ENCODE results near the gene PHTF1.

PHTF1 gene

DNA sequence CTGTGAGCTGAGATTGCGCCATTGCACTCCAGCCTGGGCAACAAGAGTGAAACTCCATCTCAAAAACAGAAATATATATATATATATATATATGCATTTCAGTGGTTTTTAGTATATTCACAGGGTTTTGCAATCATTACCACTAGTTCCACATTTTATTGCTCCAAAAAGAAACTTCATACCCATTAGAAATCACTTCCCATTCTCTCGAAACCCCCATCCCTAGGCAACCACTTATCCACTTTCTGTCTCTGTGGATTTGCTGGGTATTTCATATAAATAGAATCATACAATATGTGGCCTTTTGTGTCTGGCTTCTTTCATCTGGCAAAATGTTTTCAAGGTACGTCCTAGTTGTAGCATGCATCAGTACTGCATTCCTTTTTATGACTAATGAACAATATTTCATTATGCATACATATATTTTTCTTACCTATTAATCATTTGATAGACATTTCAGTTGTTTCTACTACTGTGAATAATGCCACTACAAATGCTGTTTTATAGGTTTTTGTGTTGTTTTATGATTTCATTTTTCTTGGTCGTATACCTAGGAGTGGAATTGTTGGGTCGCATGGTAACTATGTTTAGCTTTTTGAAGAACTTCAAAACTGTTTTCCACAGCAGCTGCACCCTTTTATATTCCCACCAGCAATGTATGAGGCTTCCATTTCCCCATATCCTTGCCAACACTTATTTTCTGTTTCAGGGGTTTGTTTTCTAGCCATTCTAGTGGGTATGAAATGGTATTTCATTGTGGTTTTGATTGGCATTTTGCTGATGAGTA is 95.9 kb downstream of the PHTF1 start:
- Histone ChIP-seq H3K27me3 (ENCODE audit: control insufficient read depth, insufficient read depth, low read length) (no peaks in the 10 kb centered on the region), H3K27ac (ENCODE audit: low read depth, low read length) (no peak overlapping the region), H3K4me1 (ENCODE audit: control insufficient read depth, insufficient read depth, low read length) (no peaks in the 10 kb centered on the region)

DNA sequence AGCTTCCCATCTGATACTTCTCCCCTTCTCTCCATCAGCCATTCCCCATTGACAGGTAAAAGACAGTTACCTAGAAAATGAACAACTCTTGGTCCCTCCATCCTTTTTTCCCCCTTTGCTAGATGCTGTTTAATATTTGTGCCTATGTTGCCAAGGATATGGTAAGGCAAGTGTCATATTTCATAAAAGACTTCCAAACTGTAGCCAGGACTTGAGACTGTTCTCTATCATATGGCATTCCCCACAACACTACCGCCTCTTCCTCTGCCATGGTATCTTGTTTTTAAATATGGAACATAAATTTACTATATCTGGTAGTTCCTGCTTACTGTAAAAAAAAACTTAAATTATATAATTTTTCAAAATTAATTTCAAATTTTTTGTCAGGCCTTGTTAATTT is 97.2 kb downstream of the PHTF1 start:
- Histone ChIP-seq H3K4me1 (ENCODE audit: control insufficient read depth, insufficient read depth, low read length) (no peaks in the 10 kb centered on the region), H3K4me3 (ENCODE audit: low read depth, low read length) (no peak overlapping the region), H3K9ac (ENCODE audit: low read depth, low read length) (no peak overlapping the region), H3K27me3 (ENCODE audit: control insufficient read depth, insufficient read depth, low read length) (no peaks in the 10 kb centered on the region), H3K9me3 (ENCODE audit: control insufficient read depth, insufficient read depth, low read length) (no peaks in the 10 kb centered on the region), H3K36me3 (ENCODE audit: control insufficient read depth, insufficient read depth, low read length) (no peaks in the 10 kb centered on the region), H3K27ac (ENCODE audit: low read depth, low read length) (no peak overlapping the region)

More for the DNA sequence above, 95.9 kb downstream of the PHTF1 start:
- H3K9me3 ChIP-seq (ENCODE audit: control insufficient read depth, insufficient read depth, low read length), result no peaks in the 10 kb centered on the region
- no peaks in the 10 kb centered on the region for H3K36me3 ChIP-seq (ENCODE audit: control insufficient read depth, insufficient read depth, low read length)
- H3K4me3 ChIP-seq (ENCODE audit: low read depth, low read length), result no peak overlapping the region
- no peak overlapping the region for H3K9ac ChIP-seq (ENCODE audit: low read depth, low read length)

DNA sequence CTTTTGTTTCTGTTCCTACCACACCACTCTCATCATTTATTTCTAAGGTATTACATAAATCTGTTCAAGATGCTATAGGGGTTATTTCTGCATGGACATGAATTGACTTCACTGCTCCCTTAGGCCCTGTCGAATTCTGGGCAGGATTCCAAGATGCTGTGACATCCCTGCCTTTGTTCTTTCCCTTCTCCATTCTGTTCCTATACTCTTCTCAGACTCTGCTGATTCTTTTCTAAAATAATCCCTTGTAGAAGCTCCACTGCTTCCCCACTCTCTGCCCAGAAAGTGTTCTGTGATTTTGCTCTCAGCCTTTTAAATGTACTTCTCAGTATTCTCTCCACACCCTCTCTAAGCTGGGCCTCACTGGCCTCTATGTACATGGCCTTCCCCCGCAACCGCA is 99.2 kb downstream of the PHTF1 start:
- no peaks in the 10 kb centered on the region for H3K4me1 ChIP-seq (ENCODE audit: control insufficient read depth, insufficient read depth, low read length)
- no peak overlapping the region for H3K27ac ChIP-seq (ENCODE audit: low read depth, low read length)
- H3K36me3 ChIP-seq (ENCODE audit: control insufficient read depth, insufficient read depth, low read length), result no peaks in the 10 kb centered on the region
- H3K4me3 ChIP-seq (ENCODE audit: low read depth, low read length), result no peak overlapping the region
- no peak overlapping the region for H3K9ac ChIP-seq (ENCODE audit: low read depth, low read length)
- H3K9me3 ChIP-seq (ENCODE audit: control insufficient read depth, insufficient read depth, low read length), result no peaks in the 10 kb centered on the region
- H3K27me3 ChIP-seq (ENCODE audit: control insufficient read depth, insufficient read depth, low read length), result no peaks in the 10 kb centered on the region

DNA sequence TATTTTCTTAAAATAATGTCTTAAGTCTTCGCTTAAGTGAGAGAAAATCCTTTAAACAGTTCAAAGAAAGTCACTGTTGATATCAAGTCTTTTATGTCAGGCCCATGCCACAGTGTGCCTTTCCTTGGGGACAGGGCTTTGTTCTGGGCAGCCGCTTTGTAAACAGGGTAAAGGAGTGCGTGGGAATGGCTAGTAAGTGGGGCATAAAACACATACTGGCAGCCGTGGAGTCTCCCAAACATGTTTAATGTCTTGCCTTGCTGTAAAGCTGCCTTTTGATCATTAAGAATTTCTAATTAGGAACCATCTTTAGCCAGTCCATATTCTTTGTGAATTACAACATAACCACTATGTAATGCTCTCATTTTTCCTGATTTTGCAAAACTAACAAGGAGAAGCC is 99.7 kb downstream of the PHTF1 start:
- H3K9ac ChIP-seq (ENCODE audit: low read depth, low read length), result no peak overlapping the region

DNA sequence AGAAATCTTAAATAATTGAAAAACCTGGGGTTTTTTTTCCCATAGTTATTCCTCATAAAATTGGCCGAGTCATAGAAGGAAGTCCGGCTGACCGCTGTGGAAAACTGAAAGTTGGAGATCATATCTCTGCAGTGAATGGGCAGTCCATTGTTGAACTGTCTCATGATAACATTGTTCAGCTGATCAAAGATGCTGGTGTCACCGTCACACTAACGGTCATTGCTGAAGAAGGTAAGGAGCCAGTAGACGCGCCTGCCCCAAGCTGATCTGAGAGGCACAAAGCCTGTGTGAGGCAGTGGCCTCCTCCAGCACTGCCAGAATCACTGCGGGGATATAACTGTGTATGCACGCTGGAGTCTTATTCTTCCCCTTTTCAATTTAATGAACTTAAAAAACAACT is 100.3 kb downstream of the PHTF1 start:
- no peaks in the 10 kb centered on the region for H3K4me1 ChIP-seq (ENCODE audit: control insufficient read depth, insufficient read depth, low read length)
- H3K4me3 ChIP-seq (ENCODE audit: low read depth, low read length), result no peak overlapping the region
- no peaks in the 10 kb centered on the region for H3K36me3 ChIP-seq (ENCODE audit: control insufficient read depth, insufficient read depth, low read length)
- no peak overlapping the region for H3K9ac ChIP-seq (ENCODE audit: low read depth, low read length)
- H3K27ac ChIP-seq (ENCODE audit: low read depth, low read length), result no peak overlapping the region
- no peaks in the 10 kb centered on the region for H3K9me3 ChIP-seq (ENCODE audit: control insufficient read depth, insufficient read depth, low read length)
- H3K27me3 ChIP-seq (ENCODE audit: control insufficient read depth, insufficient read depth, low read length), result no peaks in the 10 kb centered on the region

More for the DNA sequence above, 99.7 kb downstream of the PHTF1 start:
- no peaks in the 10 kb centered on the region for H3K36me3 ChIP-seq (ENCODE audit: control insufficient read depth, insufficient read depth, low read length)
- no peak overlapping the region for H3K4me3 ChIP-seq (ENCODE audit: low read depth, low read length)
- H3K27me3 ChIP-seq (ENCODE audit: control insufficient read depth, insufficient read depth, low read length), result no peaks in the 10 kb centered on the region
- H3K9me3 ChIP-seq (ENCODE audit: control insufficient read depth, insufficient read depth, low read length), result no peaks in the 10 kb centered on the region
- H3K27ac ChIP-seq (ENCODE audit: low read depth, low read length), result no peak overlapping the region
- H3K4me1 ChIP-seq (ENCODE audit: control insufficient read depth, insufficient read depth, low read length), result no peaks in the 10 kb centered on the region

DNA sequence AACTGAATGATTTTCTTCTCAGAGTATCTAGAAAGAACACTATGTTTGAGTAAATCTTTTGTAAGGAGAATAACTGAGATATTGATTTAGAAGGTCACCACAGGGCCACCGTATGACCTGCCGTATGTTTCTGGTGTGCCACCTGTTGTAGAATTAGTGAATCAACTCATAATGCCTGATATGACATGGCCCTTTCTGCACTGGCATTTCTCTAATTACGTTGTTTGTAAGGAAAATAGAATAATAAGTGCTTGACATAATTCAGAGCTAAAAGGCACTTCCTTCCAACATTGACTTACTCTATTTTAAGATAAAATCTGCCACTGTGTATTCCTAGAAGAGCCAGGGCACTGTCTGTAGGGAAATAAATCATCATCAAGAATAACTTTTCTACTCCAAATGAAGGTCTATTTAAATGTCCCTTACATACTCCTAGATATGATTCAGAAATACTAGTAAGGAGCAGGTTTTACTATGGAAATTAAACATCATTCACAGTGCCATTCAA is 101.7 kb downstream of the PHTF1 start:
- H3K4me3 ChIP-seq (ENCODE audit: low read depth, low read length), result no peak overlapping the region
- H3K9me3 ChIP-seq (ENCODE audit: control insufficient read depth, insufficient read depth, low read length), result no peaks in the 10 kb centered on the region
- H3K4me1 ChIP-seq (ENCODE audit: control insufficient read depth, insufficient read depth, low read length), result no peaks in the 10 kb centered on the region
- no peaks in the 10 kb centered on the region for H3K27me3 ChIP-seq (ENCODE audit: control insufficient read depth, insufficient read depth, low read length)
- no peaks in the 10 kb centered on the region for H3K36me3 ChIP-seq (ENCODE audit: control insufficient read depth, insufficient read depth, low read length)
- H3K9ac ChIP-seq (ENCODE audit: low read depth, low read length), result no peak overlapping the region
- H3K27ac ChIP-seq (ENCODE audit: low read depth, low read length), result no peak overlapping the region

DNA sequence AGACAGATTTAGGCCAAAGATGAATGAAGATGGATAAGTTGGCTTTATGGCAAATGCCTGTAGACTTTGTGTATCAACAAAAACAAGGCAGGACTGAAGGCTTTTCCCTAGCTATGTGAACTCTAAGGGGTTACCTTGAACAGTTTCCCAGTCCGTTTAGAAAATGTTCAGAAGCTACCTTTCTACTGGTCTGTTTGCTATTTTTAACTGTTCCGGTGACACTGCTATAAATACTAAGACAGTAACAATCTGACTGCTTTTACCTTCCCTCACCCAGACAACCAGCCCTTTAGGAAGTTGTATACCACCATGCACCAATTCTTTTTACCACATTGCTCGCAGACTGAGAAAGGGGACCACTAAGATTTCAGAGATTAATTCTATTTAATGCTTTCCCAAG is 102.2 kb downstream of the PHTF1 start:
- Histone ChIP-seq H3K27me3 (ENCODE audit: control insufficient read depth, insufficient read depth, low read length) (no peaks in the 10 kb centered on the region), H3K9ac (ENCODE audit: low read depth, low read length) (no peak overlapping the region), H3K36me3 (ENCODE audit: control insufficient read depth, insufficient read depth, low read length) (no peaks in the 10 kb centered on the region), H3K4me3 (ENCODE audit: low read depth, low read length) (no peak overlapping the region), H3K9me3 (ENCODE audit: control insufficient read depth, insufficient read depth, low read length) (no peaks in the 10 kb centered on the region), H3K27ac (ENCODE audit: low read depth, low read length) (no peak overlapping the region), H3K4me1 (ENCODE audit: control insufficient read depth, insufficient read depth, low read length) (no peaks in the 10 kb centered on the region)

DNA sequence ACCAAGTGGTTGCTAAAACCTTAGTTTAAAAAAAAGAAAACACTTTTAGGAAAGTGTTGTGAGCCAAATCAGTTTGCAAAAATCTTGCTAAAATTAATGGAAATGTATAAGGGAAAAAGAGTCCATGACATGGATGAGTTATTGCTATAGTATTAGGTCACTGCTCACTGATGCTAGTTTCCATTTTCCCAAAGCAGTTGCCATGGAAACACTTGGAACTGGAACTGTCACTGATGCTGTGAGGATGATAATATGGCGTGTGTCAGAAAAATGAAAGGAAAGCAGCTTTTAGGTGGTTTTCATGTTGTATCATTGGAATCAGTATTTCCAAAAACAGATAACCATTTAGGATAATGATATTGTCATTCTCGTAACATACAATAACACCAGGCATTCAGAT is 104.4 kb downstream of the PHTF1 start:
- no peak overlapping the region for H3K4me3 ChIP-seq (ENCODE audit: low read depth, low read length)
- H3K9me3 ChIP-seq (ENCODE audit: control insufficient read depth, insufficient read depth, low read length), result no peaks in the 10 kb centered on the region
- H3K4me1 ChIP-seq (ENCODE audit: control insufficient read depth, insufficient read depth, low read length), result no peaks in the 10 kb centered on the region
- no peaks in the 10 kb centered on the region for H3K36me3 ChIP-seq (ENCODE audit: control insufficient read depth, insufficient read depth, low read length)
- H3K27ac ChIP-seq (ENCODE audit: low read depth, low read length), result no peak overlapping the region
- no peak overlapping the region for H3K9ac ChIP-seq (ENCODE audit: low read depth, low read length)
- no peaks in the 10 kb centered on the region for H3K27me3 ChIP-seq (ENCODE audit: control insufficient read depth, insufficient read depth, low read length)

DNA sequence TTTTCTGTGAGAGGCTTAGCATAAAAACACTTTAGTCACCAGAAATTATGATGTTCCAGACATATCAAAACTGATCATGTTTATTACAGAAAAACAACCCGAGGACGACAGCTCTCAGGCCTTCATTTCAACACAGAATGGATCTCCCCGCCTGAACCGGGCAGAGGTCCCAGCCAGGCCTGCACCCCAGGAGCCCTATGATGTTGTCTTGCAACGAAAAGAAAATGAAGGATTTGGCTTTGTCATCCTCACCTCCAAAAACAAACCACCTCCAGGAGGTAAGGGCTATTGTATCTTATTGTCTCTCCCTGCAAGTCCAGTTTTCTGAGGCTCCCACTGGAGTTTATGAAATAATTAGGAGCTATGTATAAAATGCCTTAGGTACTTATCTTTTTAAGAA is 105.5 kb downstream of the PHTF1 start:
- Histone ChIP-seq H3K9ac (ENCODE audit: low read depth, low read length) (no peak overlapping the region), H3K27me3 (ENCODE audit: control insufficient read depth, insufficient read depth, low read length) (no peaks in the 10 kb centered on the region), H3K4me1 (ENCODE audit: control insufficient read depth, insufficient read depth, low read length) (no peaks in the 10 kb centered on the region), H3K9me3 (ENCODE audit: control insufficient read depth, insufficient read depth, low read length) (no peaks in the 10 kb centered on the region), H3K27ac (ENCODE audit: low read depth, low read length) (no peak overlapping the region), H3K36me3 (ENCODE audit: control insufficient read depth, insufficient read depth, low read length) (no peaks in the 10 kb centered on the region), H3K4me3 (ENCODE audit: low read depth, low read length) (no peak overlapping the region)

DNA sequence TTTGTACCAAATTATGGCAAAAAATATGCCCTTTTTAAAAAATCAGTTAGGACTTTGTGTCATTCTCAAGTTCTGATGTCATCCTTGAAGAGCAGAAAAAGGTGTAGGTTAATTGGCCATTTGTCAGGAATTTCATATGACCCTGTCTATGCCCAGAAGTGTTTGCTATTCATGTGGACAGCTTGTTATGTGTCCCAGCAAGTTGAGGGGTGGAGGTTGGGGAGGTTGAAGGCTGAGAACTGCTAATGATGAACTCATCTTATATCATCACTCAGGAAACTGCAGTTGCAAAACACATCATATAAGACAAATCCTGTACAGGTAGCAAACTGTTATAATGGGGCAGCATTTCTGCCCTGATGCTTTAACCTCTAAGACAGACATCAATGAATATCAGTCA is 106.5 kb downstream of the PHTF1 start:
- Histone ChIP-seq H3K9ac (ENCODE audit: low read depth, low read length) (no peak overlapping the region), H3K4me1 (ENCODE audit: control insufficient read depth, insufficient read depth, low read length) (no peaks in the 10 kb centered on the region), H3K9me3 (ENCODE audit: control insufficient read depth, insufficient read depth, low read length) (no peaks in the 10 kb centered on the region), H3K4me3 (ENCODE audit: low read depth, low read length) (no peak overlapping the region), H3K27me3 (ENCODE audit: control insufficient read depth, insufficient read depth, low read length) (no peaks in the 10 kb centered on the region), H3K27ac (ENCODE audit: low read depth, low read length) (no peak overlapping the region), H3K36me3 (ENCODE audit: control insufficient read depth, insufficient read depth, low read length) (no peaks in the 10 kb centered on the region)

DNA sequence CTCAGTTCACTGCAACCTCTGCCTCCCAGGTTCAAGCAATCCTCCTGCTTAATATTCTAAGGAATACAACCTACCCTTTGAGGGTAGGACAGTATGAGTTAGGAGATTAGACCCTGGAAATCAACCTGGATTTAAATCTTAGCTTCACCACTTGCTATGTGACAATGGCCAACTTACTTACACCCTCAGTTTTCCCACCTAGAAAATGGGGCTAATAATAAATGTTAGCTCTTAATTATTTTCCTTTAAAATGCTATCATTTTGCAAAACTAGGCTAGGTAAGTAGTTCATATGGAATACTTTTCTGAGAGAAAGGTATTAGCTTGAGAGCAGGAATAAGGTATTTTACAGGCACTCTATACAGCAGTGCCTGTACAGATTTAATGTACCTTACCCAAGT is 110.8 kb downstream of the PHTF1 start:
- H3K9me3 ChIP-seq (ENCODE audit: control insufficient read depth, insufficient read depth, low read length), result no peaks in the 10 kb centered on the region
- H3K27ac ChIP-seq (ENCODE audit: low read depth, low read length), result no peak overlapping the region
- H3K9ac ChIP-seq (ENCODE audit: low read depth, low read length), result no peak overlapping the region
- no peaks in the 10 kb centered on the region for H3K4me1 ChIP-seq (ENCODE audit: control insufficient read depth, insufficient read depth, low read length)
- H3K4me3 ChIP-seq (ENCODE audit: low read depth, low read length), result no peak overlapping the region
- H3K27me3 ChIP-seq (ENCODE audit: control insufficient read depth, insufficient read depth, low read length), result no peaks in the 10 kb centered on the region
- H3K36me3 ChIP-seq (ENCODE audit: control insufficient read depth, insufficient read depth, low read length), result 0 out of 2 replicates have a peak, but pooled peaks cover 4% of the 10 kb centered on the region

Measured in HUES48 (cell line).